ENCODE data around the gene CDKN2B-AS1. TPM values are rescaled to one million over a fixed set of nuclear protein-coding genes. Genes with fewer than 3 reads are reported as not detected.

Gene CDKN2B-AS1
- polyA plus RNA-seq, 1 donor from 2014 or later = not detected

- Histone ChIP-seq H3K4me2 (ENCODE audit: low read length) (no peak overlapping the region), H4K20me1 (ENCODE audit: insufficient read depth) (no peaks in the 10 kb centered on the region)
- no peak for TF ChIP-seq SMC3 (conservative IDR thresholded peaks at IDR 0.05; ENCODE audit: poor library complexity)
- no peak for TF ChIP-seq MXI1 (conservative IDR thresholded peaks at IDR 0.05; ENCODE audit: poor library complexity, severe bottlenecking)
Measured at GRCh38 chr9:22142671-22143070, 148.1 kb downstream of the CDKN2B-AS1 start.

GRCh38 chr9:22143799-22144625 lies 149.4 kb downstream of the CDKN2B-AS1 start:
- Histone ChIP-seq H3K27me3 (ENCODE audit: insufficient read depth, low read depth, low read length) (no peaks in the 10 kb centered on the region), H3K9ac (ENCODE audit: low read length) (no peak overlapping the region), H3F3A (ENCODE audit: insufficient read depth, low read length, poor library complexity, severe bottlenecking) (no peaks in the 10 kb centered on the region), H3K9me2 (ENCODE audit: insufficient read depth, low read length) (no peaks in the 10 kb centered on the region), H3K9me3 (ENCODE audit: low read length) (no peaks in the 10 kb centered on the region), H3K4me3 (ENCODE audit: low read length) (no peak overlapping the region), H3K4me2 (ENCODE audit: low read length) (no peak overlapping the region), H3K79me2 (replicated peaks; ENCODE audit: insufficient read depth, low read length) (no peaks in the 10 kb centered on the region), H4K20me1 (ENCODE audit: insufficient read depth) (no peaks in the 10 kb centered on the region), H2AFZ (ENCODE audit: low read depth, low read length) (no peak overlapping the region), H3K27ac (ENCODE audit: low read length) (no peak overlapping the region), H3K36me3 (ENCODE audit: insufficient read depth, low read length) (no peaks in the 10 kb centered on the region)
- TF ChIP-seq POLR2AphosphoS5 (IDR thresholded peaks at IDR 0.05) = no peak
- TF ChIP-seq REST (IDR thresholded peaks at IDR 0.05; ENCODE audit: borderline replicate concordance) = no peak
- TF ChIP-seq EZH2 (IDR thresholded peaks at IDR 0.05; ENCODE audit: borderline replicate concordance, insufficient read depth, low read length, poor library complexity, severe bottlenecking) = no peak
- TF ChIP-seq EP300 (conservative IDR thresholded peaks at IDR 0.05; ENCODE audit: poor library complexity, severe bottlenecking) = no peak
- no peak for TF ChIP-seq RAD21 (conservative IDR thresholded peaks at IDR 0.05)
- no peak for TF ChIP-seq MXI1 (conservative IDR thresholded peaks at IDR 0.05; ENCODE audit: poor library complexity, severe bottlenecking)
- TF ChIP-seq SMC3 (conservative IDR thresholded peaks at IDR 0.05; ENCODE audit: poor library complexity) = no peak
- TF ChIP-seq TAF1 (IDR thresholded peaks at IDR 0.05; ENCODE audit: low read depth) = no peak
- no peak for TF ChIP-seq CTCF (IDR thresholded peaks at IDR 0.05; ENCODE audit: poor library complexity, severe bottlenecking)

More at GRCh38 chr9:22142671-22143070, 148.1 kb downstream of the CDKN2B-AS1 start:
- H2AFZ ChIP-seq (ENCODE audit: low read depth, low read length) = no peak overlapping the region
- no peaks in the 10 kb centered on the region for H3K9me2 ChIP-seq (ENCODE audit: insufficient read depth, low read length)
- no peaks in the 10 kb centered on the region for H3K27me3 ChIP-seq (ENCODE audit: insufficient read depth, low read depth, low read length)
- no peaks in the 10 kb centered on the region for H3K9me3 ChIP-seq (ENCODE audit: low read length)
- H3K27ac ChIP-seq (ENCODE audit: low read length) = no peak overlapping the region
- no peak overlapping the region for H3K4me3 ChIP-seq (ENCODE audit: low read length)
- no peaks in the 10 kb centered on the region for H3F3A ChIP-seq (ENCODE audit: insufficient read depth, low read length, poor library complexity, severe bottlenecking)
- H3K79me2 ChIP-seq (replicated peaks; ENCODE audit: insufficient read depth, low read length) = no peaks in the 10 kb centered on the region
- no peak overlapping the region for H3K9ac ChIP-seq (ENCODE audit: low read length)
- no peaks in the 10 kb centered on the region for H3K36me3 ChIP-seq (ENCODE audit: insufficient read depth, low read length)

All from neural cell (in vitro differentiated cells).